GM19328 (cell line): ENCODE results near the gene IFNA1.
"Not testable (repeated sequence)": the region's sequence is repeated elsewhere in the genome, so short reads cannot be mapped to it uniquely, and the experiment has no call there.

Source experiments
- ATAC-seq: cut with Tn5 transposase; IDR thresholded peaks from one replicate; pipeline ENCODE4 v1.9.1; 2021; ENCODE audit warnings: mild to moderate bottlenecking, moderate library complexity; ENCODE audit not compliant: unreplicated experiment

Gene IFNA1

GRCh38 chr9:21440139-21440538 lies at the start of gene IFNA1:
Gene IFNA1 (plus strand): TSS chr9:21440439. CDS start chr9:21440508, 69 bp downstream.
- no peak for ATAC-seq

GRCh38 chr9:21392270-21392669 lies 48.0 kb upstream of the IFNA1 start:
- ATAC-seq = peak; percentile 67

GRCh38 chr9:21395778-21396717 lies 44.2 kb upstream of the IFNA1 start:
- ATAC-seq = peak; percentile 71

- no peak for ATAC-seq
Measured at GRCh38 chr9:21398955-21399489, 41.2 kb upstream of the IFNA1 start.

- no peak for ATAC-seq
Measured at GRCh38 chr9:21399956-21400355, 40.3 kb upstream of the IFNA1 start.

- ATAC-seq = no peak
Measured at GRCh38 chr9:21402386-21403251, 37.6 kb upstream of the IFNA1 start.

- ATAC-seq = no peak
Measured at GRCh38 chr9:21404146-21404545, 36.1 kb upstream of the IFNA1 start.

- ATAC-seq = no peak
Measured at GRCh38 chr9:21408817-21409216, 31.4 kb upstream of the IFNA1 start, which contains the start of gene IFNA8. Gene IFNA8 (plus strand): TSS chr9:21409117. CDS start chr9:21409177, 60 bp downstream.

- peak; percentile 46 for ATAC-seq
Measured at GRCh38 chr9:21412107-21412506, 28.1 kb upstream of the IFNA1 start.

GRCh38 chr9:21413151-21413550 lies 27.1 kb upstream of the IFNA1 start:
- no peak for ATAC-seq

GRCh38 chr9:21413624-21414023 lies 26.6 kb upstream of the IFNA1 start:
- peak; percentile 52 for ATAC-seq

- ATAC-seq = no peak
Measured at GRCh38 chr9:21414220-21414940, 25.9 kb upstream of the IFNA1 start.

GRCh38 chr9:21415493-21416267 lies 24.6 kb upstream of the IFNA1 start:
- ATAC-seq = no peak

- no peak for ATAC-seq
Measured at GRCh38 chr9:21428235-21428634, 12.0 kb upstream of the IFNA1 start.

GRCh38 chr9:21429191-21429590 lies 11.0 kb upstream of the IFNA1 start:
- no peak for ATAC-seq

GRCh38 chr9:21432672-21433425 lies 7.4 kb upstream of the IFNA1 start:
- peak; percentile 49 for ATAC-seq

GRCh38 chr9:21434202-21435014 lies 5.8 kb upstream of the IFNA1 start:
- no peak for ATAC-seq

- ATAC-seq = not testable (repeated sequence)
Measured at GRCh38 chr9:21435015-21435383, 5.2 kb upstream of the IFNA1 start.
